GM23338 (cell line): ENCODE data around the gene RBAK.
"Not testable (repeated sequence)": the region's sequence is repeated elsewhere in the genome, so short reads cannot be mapped to it uniquely, and the experiment has no call there.

ENCODE experiments used
- CREB1 ChIP-seq: fragments of 250-450 bp; sonication (Bioruptor Pico); IDR thresholded peaks from 2 replicates; pipeline ENCODE4 v1.5.0; 2020; ENCODE audit warnings: low read depth, mild to moderate bottlenecking, moderate library complexity
- EZH2 ChIP-seq: fragments of 200-600 bp; sonication (generic); IDR thresholded peaks from one replicate; pipeline ENCODE4 v1.8.0; 2017; ENCODE audit warnings: antibody characterized with exemption, mild to moderate bottlenecking, low read depth; ENCODE audit not compliant: unreplicated experiment
- EZH2phosphoT487 ChIP-seq: fragments of 200-600 bp; sonication (generic); IDR thresholded peaks from one replicate; pipeline ENCODE4 v1.8.1; 2018; ENCODE audit warnings: antibody characterized with exemption; ENCODE audit not compliant: unreplicated experiment
- JUNB ChIP-seq: IDR thresholded peaks from one replicate; pipeline ENCODE4 v1.6.1; 2016; ENCODE audit warnings: antibody characterized with exemption; ENCODE audit not compliant: unreplicated experiment
- POLR2AphosphoS5 ChIP-seq: IDR thresholded peaks from 2 replicates; pipeline ENCODE4 v1.6.1; 2016; ENCODE audit warnings: antibody characterized with exemption, low read depth
- TF ChIP-seq, protein P1 (sequence below), 2 experiments: fragments of 200-600 bp in 1 of 2; sonication (generic) in 1 of 2; conservative IDR thresholded peaks; 2 replicates each; pipeline versions ENCODE4 v1.5.1 to v1.6.1; 2016 to 2017; ENCODE audit warnings: antibody characterized with exemption in 2 of 2, low read depth in 2 of 2, mild to moderate bottlenecking in 2 of 2, moderate library complexity in 1 of 2
- TF ChIP-seq, protein P2 (sequence below): IDR thresholded peaks from one replicate; pipeline ENCODE4 v1.6.1; 2018; ENCODE audit warnings: antibody characterized with exemption; ENCODE audit not compliant: unreplicated experiment
- TF ChIP-seq, protein P3 (sequence below): IDR thresholded peaks from 2 replicates; pipeline ENCODE4 v1.6.1; 2016; ENCODE audit warnings: antibody characterized with exemption
- TF ChIP-seq, protein P4 (sequence below): fragments of 250-450 bp; sonication (Bioruptor Pico); IDR thresholded peaks from 2 replicates; pipeline ENCODE4 v1.5.0; 2020; ENCODE audit warnings: mild to moderate bottlenecking, moderate library complexity

DNA sequence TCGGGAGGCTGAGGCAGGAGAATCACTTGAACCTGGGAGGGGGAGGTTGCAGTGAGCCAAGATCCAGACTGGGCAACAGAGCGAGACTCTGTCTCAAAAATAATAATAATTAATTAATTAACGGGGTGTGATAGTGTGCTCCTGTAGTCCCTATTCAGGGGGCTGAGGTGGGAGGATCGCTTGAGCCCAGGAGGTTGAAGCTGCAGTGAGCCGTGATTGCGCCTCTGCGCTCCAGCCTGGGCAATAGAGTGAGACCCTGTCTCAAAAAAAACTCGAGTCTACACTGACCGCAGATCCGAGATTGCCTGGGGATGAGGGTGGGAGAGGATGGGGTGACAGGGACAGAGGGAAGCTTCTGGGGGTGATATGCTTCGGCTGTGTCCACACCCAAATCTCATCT is 29.5 kb downstream of the RBAK start:
- TF ChIP-seq, protein P1, sequence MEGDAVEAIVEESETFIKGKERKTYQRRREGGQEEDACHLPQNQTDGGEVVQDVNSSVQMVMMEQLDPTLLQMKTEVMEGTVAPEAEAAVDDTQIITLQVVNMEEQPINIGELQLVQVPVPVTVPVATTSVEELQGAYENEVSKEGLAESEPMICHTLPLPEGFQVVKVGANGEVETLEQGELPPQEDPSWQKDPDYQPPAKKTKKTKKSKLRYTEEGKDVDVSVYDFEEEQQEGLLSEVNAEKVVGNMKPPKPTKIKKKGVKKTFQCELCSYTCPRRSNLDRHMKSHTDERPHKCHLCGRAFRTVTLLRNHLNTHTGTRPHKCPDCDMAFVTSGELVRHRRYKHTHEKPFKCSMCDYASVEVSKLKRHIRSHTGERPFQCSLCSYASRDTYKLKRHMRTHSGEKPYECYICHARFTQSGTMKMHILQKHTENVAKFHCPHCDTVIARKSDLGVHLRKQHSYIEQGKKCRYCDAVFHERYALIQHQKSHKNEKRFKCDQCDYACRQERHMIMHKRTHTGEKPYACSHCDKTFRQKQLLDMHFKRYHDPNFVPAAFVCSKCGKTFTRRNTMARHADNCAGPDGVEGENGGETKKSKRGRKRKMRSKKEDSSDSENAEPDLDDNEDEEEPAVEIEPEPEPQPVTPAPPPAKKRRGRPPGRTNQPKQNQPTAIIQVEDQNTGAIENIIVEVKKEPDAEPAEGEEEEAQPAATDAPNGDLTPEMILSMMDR (conservative IDR thresholded peaks at IDR 0.05; ENCODE audit: low read depth in 2 of 2): not testable (repeated sequence)
- TF ChIP-seq EZH2; EZH2phosphoT487; CREB1 (CRISPR knock-in tag); POLR2AphosphoS5; JUNB: not testable (repeated sequence)
- TF ChIP-seq, protein P2, sequence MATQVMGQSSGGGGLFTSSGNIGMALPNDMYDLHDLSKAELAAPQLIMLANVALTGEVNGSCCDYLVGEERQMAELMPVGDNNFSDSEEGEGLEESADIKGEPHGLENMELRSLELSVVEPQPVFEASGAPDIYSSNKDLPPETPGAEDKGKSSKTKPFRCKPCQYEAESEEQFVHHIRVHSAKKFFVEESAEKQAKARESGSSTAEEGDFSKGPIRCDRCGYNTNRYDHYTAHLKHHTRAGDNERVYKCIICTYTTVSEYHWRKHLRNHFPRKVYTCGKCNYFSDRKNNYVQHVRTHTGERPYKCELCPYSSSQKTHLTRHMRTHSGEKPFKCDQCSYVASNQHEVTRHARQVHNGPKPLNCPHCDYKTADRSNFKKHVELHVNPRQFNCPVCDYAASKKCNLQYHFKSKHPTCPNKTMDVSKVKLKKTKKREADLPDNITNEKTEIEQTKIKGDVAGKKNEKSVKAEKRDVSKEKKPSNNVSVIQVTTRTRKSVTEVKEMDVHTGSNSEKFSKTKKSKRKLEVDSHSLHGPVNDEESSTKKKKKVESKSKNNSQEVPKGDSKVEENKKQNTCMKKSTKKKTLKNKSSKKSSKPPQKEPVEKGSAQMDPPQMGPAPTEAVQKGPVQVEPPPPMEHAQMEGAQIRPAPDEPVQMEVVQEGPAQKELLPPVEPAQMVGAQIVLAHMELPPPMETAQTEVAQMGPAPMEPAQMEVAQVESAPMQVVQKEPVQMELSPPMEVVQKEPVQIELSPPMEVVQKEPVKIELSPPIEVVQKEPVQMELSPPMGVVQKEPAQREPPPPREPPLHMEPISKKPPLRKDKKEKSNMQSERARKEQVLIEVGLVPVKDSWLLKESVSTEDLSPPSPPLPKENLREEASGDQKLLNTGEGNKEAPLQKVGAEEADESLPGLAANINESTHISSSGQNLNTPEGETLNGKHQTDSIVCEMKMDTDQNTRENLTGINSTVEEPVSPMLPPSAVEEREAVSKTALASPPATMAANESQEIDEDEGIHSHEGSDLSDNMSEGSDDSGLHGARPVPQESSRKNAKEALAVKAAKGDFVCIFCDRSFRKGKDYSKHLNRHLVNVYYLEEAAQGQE: not testable (repeated sequence)
- TF ChIP-seq, protein P3, sequence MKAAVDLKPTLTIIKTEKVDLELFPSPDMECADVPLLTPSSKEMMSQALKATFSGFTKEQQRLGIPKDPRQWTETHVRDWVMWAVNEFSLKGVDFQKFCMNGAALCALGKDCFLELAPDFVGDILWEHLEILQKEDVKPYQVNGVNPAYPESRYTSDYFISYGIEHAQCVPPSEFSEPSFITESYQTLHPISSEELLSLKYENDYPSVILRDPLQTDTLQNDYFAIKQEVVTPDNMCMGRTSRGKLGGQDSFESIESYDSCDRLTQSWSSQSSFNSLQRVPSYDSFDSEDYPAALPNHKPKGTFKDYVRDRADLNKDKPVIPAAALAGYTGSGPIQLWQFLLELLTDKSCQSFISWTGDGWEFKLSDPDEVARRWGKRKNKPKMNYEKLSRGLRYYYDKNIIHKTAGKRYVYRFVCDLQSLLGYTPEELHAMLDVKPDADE: not testable (repeated sequence)
- TF ChIP-seq, protein P4, sequence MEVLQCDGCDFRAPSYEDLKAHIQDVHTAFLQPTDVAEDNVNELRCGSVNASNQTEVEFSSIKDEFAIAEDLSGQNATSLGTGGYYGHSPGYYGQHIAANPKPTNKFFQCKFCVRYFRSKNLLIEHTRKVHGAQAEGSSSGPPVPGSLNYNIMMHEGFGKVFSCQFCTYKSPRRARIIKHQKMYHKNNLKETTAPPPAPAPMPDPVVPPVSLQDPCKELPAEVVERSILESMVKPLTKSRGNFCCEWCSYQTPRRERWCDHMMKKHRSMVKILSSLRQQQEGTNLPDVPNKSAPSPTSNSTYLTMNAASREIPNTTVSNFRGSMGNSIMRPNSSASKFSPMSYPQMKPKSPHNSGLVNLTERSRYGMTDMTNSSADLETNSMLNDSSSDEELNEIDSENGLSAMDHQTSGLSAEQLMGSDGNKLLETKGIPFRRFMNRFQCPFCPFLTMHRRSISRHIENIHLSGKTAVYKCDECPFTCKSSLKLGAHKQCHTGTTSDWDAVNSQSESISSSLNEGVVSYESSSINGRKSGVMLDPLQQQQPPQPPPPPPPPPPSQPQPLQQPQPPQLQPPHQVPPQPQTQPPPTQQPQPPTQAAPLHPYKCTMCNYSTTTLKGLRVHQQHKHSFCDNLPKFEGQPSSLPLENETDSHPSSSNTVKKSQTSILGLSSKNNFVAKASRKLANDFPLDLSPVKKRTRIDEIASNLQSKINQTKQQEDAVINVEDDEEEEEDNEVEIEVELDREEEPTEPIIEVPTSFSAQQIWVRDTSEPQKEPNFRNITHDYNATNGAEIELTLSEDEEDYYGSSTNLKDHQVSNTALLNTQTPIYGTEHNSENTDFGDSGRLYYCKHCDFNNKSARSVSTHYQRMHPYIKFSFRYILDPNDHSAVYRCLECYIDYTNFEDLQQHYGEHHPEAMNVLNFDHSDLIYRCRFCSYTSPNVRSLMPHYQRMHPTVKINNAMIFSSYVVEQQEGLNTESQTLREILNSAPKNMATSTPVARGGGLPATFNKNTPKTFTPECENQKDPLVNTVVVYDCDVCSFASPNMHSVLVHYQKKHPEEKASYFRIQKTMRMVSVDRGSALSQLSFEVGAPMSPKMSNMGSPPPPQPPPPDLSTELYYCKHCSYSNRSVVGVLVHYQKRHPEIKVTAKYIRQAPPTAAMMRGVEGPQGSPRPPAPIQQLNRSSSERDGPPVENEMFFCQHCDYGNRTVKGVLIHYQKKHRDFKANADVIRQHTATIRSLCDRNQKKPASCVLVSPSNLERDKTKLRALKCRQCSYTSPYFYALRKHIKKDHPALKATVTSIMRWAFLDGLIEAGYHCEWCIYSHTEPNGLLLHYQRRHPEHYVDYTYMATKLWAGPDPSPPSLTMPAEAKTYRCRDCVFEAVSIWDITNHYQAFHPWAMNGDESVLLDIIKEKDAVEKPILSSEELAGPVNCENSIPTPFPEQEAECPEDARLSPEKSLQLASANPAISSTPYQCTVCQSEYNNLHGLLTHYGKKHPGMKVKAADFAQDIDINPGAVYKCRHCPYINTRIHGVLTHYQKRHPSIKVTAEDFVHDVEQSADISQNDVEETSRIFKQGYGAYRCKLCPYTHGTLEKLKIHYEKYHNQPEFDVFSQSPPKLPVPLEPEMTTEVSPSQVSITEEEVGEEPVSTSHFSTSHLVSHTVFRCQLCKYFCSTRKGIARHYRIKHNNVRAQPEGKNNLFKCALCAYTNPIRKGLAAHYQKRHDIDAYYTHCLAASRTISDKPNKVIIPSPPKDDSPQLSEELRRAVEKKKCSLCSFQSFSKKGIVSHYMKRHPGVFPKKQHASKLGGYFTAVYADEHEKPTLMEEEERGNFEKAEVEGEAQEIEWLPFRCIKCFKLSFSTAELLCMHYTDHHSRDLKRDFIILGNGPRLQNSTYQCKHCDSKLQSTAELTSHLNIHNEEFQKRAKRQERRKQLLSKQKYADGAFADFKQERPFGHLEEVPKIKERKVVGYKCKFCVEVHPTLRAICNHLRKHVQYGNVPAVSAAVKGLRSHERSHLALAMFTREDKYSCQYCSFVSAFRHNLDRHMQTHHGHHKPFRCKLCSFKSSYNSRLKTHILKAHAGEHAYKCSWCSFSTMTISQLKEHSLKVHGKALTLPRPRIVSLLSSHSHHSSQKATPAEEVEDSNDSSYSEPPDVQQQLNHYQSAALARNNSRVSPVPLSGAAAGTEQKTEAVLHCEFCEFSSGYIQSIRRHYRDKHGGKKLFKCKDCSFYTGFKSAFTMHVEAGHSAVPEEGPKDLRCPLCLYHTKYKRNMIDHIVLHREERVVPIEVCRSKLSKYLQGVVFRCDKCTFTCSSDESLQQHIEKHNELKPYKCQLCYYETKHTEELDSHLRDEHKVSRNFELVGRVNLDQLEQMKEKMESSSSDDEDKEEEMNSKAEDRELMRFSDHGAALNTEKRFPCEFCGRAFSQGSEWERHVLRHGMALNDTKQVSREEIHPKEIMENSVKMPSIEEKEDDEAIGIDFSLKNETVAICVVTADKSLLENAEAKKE (CRISPR knock-in tag): not testable (repeated sequence)
